Subcutaneous adipose tissue (tissue), 4 donors: ENCODE results near the gene PROM2. TPM values are rescaled to one million over a fixed set of nuclear protein-coding genes. Genes with fewer than 3 reads are reported as not detected.

ENCODE experiments used
- CTCF ChIP-seq: fragments of 450-650 bp; IDR thresholded peaks from one replicate; pipeline ENCODE4 v1.5.1; 2016; ENCODE audit warnings: low read depth, mild to moderate bottlenecking, control low read depth, antibody characterized with exemption, moderate library complexity
- total RNA-seq, 4 donors: library from RNA; depleted of rRNA; stranded (reverse); fragments of >200 nt; gene quantifications; one replicate each; pipeline ENCODE4 v1.1.0, GENCODE V29; 2016

The PROM2 gene
- total RNA-seq, result 1 to 10 TPM in 2 of 4 donors, under 1 TPM in 2; 0.44 to 1.3 (median 0.84) TPM

GRCh38 chr2:95274291-95275150 lies at the start of gene PROM2:
Gene PROM2 (plus strand): TSS chr2:95274449. CDS start chr2:95274586, 137 bp downstream.
- no peak for TF ChIP-seq CTCF

- TF ChIP-seq CTCF, result no peak
These were observed 48.6 kb upstream of the PROM2 start for GRCh38 chr2:95225658-95226057.

GRCh38 chr2:95231723-95232122 lies 42.5 kb upstream of the PROM2 start:
- no peak for TF ChIP-seq CTCF

- no peak for TF ChIP-seq CTCF
These were observed 42.0 kb upstream of the PROM2 start for GRCh38 chr2:95232232-95232631.

- TF ChIP-seq CTCF, result no peak
These were observed 39.9 kb upstream of the PROM2 start for GRCh38 chr2:95234286-95234785.

GRCh38 chr2:95234816-95235215 lies 39.4 kb upstream of the PROM2 start:
- TF ChIP-seq CTCF, result no peak

- no peak for TF ChIP-seq CTCF
These were observed 36.1 kb upstream of the PROM2 start for GRCh38 chr2:95238131-95238530.
